Loucy (cell line): Measurements from ENCODE around the gene DYNLL1.
A peak's percentile ranks its signal among the peaks of the same experiment; 100 is the strongest.
"Not testable (repeated sequence)": the region's sequence is repeated elsewhere in the genome, so short reads cannot be mapped to it uniquely, and the experiment has no call there.

Source experiments
- H2AFZ ChIP-seq: fragments of 200-600 bp; sonication (generic); 2 replicates; pipeline ENCODE4 v1.6.0; 2016; ENCODE audit warnings: antibody characterized with exemption, mild to moderate bottlenecking, low read length, moderate library complexity
- H3F3A ChIP-seq: fragments of 200-600 bp; 2 replicates; pipeline ENCODE4 v1.6.0; 2016; ENCODE audit warnings: antibody characterized with exemption, low read depth, mild to moderate bottlenecking
- H3K27me3 ChIP-seq: fragments of 200-600 bp; sonication (generic); 2 replicates; pipeline ENCODE4 v1.6.1; 2014; ENCODE audit warnings: low read length, mild to moderate bottlenecking; ENCODE audit not compliant: insufficient read depth, poor library complexity, severe bottlenecking
- H3K36me3 ChIP-seq: fragments of 200-600 bp; sonication (generic); 2 replicates; pipeline ENCODE4 v1.6.1; 2016; ENCODE audit warnings: low read length; ENCODE audit not compliant: insufficient read depth
- H3K4me1 ChIP-seq: fragments of 200-600 bp; sonication (generic); 2 replicates; pipeline ENCODE4 v1.5.1; 2014; ENCODE audit warnings: low read length, mild to moderate bottlenecking; ENCODE audit not compliant: insufficient read depth, poor library complexity, severe bottlenecking
- H3K4me2 ChIP-seq: fragments of 200-600 bp; sonication (generic); 2 replicates; pipeline ENCODE4 v1.6.0; 2014; ENCODE audit warnings: antibody characterized with exemption, low read length, low read depth, mild to moderate bottlenecking; ENCODE audit not compliant: poor library complexity, severe bottlenecking
- H3K4me3 ChIP-seq: fragments of 200-600 bp; sonication (generic); 2 replicates; pipeline ENCODE4 v1.5.1; 2014; ENCODE audit warnings: low read length, mild to moderate bottlenecking, mixed read lengths; ENCODE audit not compliant: poor library complexity, severe bottlenecking
- H3K79me2 ChIP-seq: fragments of 200-600 bp; sonication (generic); 2 replicates; pipeline ENCODE4 v1.6.1; 2014; ENCODE audit warnings: low read length; ENCODE audit not compliant: insufficient read depth
- H3K9ac ChIP-seq: fragments of 200-600 bp; sonication (generic); 2 replicates; pipeline ENCODE4 v1.6.0; 2014; ENCODE audit warnings: mild to moderate bottlenecking, low read depth, low read length, moderate library complexity; ENCODE audit not compliant: poor library complexity, severe bottlenecking
- H3K9me2 ChIP-seq: fragments of 200-600 bp; sonication (generic); replicated peaks from 2 replicates; pipeline ENCODE4 v1.6.1; 2016; ENCODE audit warnings: low read depth, low read length, mixed read lengths
- H3K9me3 ChIP-seq: fragments of 200-600 bp; sonication (generic); 2 replicates; pipeline ENCODE4 v1.6.1; 2014; ENCODE audit warnings: mild to moderate bottlenecking, antibody characterized with exemption, low read length, low read depth; ENCODE audit not compliant: insufficient read depth
- H4K20me1 ChIP-seq: fragments of 200-600 bp; sonication (generic); 2 replicates; pipeline ENCODE4 v1.6.0; 2014; ENCODE audit warnings: antibody characterized with exemption, low read length, mild to moderate bottlenecking; ENCODE audit not compliant: insufficient read depth, poor library complexity, severe bottlenecking
- EZH2phosphoT487 ChIP-seq: fragments of 200-600 bp; IDR thresholded peaks from 2 replicates; pipeline ENCODE4 v1.6.1; 2018; ENCODE audit warnings: antibody characterized with exemption, mild to moderate bottlenecking, moderate library complexity, borderline replicate concordance
- TF ChIP-seq, protein P1 (sequence below): fragments of 200-600 bp; sonication (generic); conservative IDR thresholded peaks from 2 replicates; pipeline ENCODE4 v1.5.1; 2014; ENCODE audit warnings: mild to moderate bottlenecking, antibody characterized with exemption, low read length

The DYNLL1 gene

DNA sequence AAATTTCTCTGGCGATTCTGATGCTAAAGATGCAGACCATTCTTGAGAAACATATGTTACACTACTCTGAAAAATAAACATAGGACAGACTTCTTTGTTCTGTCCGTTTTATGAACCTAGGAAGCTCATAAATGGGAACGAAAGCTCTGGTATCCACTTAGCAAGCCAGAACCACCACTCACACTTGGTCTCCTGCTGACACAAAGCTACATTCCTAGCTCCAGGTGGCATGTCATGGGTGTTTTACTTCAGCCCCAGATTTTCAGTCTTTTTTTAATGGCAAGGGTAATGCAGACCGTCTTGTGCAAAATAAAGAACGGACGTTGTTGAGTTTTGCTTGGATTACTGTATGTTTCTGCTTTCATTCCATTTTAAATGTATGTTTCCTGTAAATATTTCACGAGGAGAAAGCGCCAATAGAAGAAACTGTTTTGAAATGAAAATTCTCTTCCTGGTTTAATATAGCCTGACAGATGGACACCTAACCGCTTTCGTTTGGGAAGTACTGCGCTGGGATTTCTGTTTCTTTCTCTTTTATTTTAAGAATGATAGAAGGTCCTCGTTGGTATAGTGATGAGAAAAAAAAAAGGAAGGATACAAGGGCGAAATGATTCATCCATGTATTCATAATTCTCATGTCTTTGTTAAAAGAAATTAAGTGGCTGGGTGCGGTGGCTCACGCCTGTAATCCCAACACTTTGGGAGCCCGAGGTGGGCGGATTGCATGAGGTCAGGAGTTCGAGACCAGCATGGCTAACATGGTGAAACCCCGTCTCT, 33.9 kb downstream of the DYNLL1 start:
- peak overlapping the region; percentile 99 for H2AFZ ChIP-seq
- peak overlapping the region; percentile 93 for H3K4me3 ChIP-seq

DNA sequence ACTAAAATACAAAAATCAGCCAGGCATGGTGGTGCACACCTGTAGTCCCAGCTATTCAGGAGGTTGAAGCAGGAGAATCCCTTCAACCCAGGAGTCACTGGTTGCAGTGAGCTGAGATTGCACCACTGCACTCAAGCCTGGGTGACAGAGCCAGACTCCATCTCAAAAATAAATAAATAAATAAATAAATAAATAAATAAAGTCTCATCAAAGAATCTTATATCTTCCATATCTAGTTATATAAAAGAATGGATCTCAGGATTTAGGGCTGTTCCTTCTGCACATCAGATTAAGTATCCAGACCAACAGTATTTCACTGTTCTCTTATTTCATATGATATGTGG, 34.5 kb downstream of the DYNLL1 start:
- Histone ChIP-seq H3K4me1 (peaks cover 15% of the 10 kb centered on the region), H3K79me2 (peaks cover 20% of the 10 kb centered on the region)
- not testable (repeated sequence) for H3K4me2 ChIP-seq, H3K9me3 ChIP-seq, H2AFZ ChIP-seq, H3F3A ChIP-seq, H3K36me3 ChIP-seq, H3K4me3 ChIP-seq, H3K9ac ChIP-seq, H3K27me3 ChIP-seq, H3K9me2 ChIP-seq, H4K20me1 ChIP-seq

More for the DNA sequence above, 33.9 kb downstream of the DYNLL1 start:
- Histone ChIP-seq H4K20me1 (peaks cover 2% of the 10 kb centered on the region), H3K4me1 (peaks cover 12% of the 10 kb centered on the region), H3K79me2 (peaks cover 15% of the 10 kb centered on the region), H3K9ac (peak overlapping the region; percentile 87), H3K36me3 (no peaks in the 10 kb centered on the region), H3K9me3 (no peaks in the 10 kb centered on the region), H3F3A (no peaks in the 10 kb centered on the region), H3K9me2 (no peaks in the 10 kb centered on the region), H3K4me2 (peak overlapping the region; percentile 95), H3K27me3 (no peaks in the 10 kb centered on the region)
- no peak for TF ChIP-seq EZH2phosphoT487
- TF ChIP-seq, protein P1, sequence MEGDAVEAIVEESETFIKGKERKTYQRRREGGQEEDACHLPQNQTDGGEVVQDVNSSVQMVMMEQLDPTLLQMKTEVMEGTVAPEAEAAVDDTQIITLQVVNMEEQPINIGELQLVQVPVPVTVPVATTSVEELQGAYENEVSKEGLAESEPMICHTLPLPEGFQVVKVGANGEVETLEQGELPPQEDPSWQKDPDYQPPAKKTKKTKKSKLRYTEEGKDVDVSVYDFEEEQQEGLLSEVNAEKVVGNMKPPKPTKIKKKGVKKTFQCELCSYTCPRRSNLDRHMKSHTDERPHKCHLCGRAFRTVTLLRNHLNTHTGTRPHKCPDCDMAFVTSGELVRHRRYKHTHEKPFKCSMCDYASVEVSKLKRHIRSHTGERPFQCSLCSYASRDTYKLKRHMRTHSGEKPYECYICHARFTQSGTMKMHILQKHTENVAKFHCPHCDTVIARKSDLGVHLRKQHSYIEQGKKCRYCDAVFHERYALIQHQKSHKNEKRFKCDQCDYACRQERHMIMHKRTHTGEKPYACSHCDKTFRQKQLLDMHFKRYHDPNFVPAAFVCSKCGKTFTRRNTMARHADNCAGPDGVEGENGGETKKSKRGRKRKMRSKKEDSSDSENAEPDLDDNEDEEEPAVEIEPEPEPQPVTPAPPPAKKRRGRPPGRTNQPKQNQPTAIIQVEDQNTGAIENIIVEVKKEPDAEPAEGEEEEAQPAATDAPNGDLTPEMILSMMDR, result no peak

DNA sequence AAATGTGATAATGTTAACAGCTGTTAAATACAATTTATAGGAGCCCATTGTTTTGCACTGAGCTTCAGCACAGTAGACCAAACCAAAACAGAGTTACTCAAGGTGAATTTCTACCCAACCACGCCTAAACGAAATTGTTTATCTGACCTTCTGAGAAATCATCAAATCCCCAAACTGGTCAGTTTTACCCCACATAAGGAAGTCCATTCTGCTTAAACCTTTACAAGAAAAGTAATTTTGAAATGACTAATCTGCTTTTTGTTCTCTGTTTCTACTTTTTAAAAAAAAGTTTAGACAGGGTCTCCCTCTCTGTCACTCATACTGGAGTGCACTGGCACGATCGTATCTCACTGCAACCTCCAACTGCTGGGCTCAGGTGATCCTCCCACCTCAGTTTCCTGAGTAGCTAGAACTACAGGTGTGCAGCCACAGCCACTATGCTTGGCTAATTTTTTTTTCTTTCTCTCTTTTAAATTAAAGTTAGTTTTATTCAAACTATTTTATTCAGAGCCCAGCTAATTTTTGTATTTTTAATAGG, 36.9 kb downstream of the DYNLL1 start:
- Histone ChIP-seq H3K36me3 (no peaks in the 10 kb centered on the region), H4K20me1 (peaks cover 31% of the 10 kb centered on the region), H3K9me3 (no peaks in the 10 kb centered on the region), H3K79me2 (peaks cover 44% of the 10 kb centered on the region), H3K27me3 (no peaks in the 10 kb centered on the region), H3K4me2 (no peak overlapping the region), H3K4me1 (peaks cover 36% of the 10 kb centered on the region), H2AFZ (no peak overlapping the region), H3K9me2 (no peaks in the 10 kb centered on the region), H3K9ac (no peak overlapping the region), H3K4me3 (no peak overlapping the region), H3F3A (no peaks in the 10 kb centered on the region)
- TF ChIP-seq, protein P1, result no peak
- no peak for TF ChIP-seq EZH2phosphoT487
